NCI-H1930 (cell line): Measurements from ENCODE around the gene FBXO3.
"Not testable (repeated sequence)": the region's sequence is repeated elsewhere in the genome, so short reads cannot be mapped to it uniquely, and the experiment has no call there.

Experiments
- DNase-seq, 2 experiments: peaks; one replicate each; lab custom pipeline; 2025; lab: John Stamatoyannopoulos, UW

The FBXO3 gene

GRCh38 chr11:33773987-33774735 lies at the start of gene FBXO3:
FBXO3 (minus strand) TSS chr11:33774520; CDS start chr11:33774497, 23 bp downstream.
- peak; percentile 84 to 89 for DNase-seq

DNA sequence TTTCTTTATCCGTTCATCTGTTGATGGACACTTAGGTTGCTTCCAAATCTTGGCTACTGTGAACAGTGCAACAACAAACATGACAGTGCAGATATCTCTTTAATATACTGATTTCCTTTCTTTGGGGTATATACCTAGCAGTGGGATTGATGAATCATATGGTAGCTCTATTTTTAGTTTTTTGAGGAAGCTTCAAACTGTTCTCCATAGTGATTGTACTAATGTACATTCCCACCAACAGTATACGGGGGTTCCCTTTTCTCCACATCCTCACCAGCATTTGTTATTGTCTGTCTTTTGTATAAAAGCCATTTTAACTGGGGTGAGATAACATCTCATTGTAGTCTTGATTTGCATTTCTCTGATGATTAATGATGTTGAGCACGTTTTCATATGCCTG lies 48.7 kb upstream of the FBXO3 start:
- not testable (repeated sequence) for DNase-seq

DNA sequence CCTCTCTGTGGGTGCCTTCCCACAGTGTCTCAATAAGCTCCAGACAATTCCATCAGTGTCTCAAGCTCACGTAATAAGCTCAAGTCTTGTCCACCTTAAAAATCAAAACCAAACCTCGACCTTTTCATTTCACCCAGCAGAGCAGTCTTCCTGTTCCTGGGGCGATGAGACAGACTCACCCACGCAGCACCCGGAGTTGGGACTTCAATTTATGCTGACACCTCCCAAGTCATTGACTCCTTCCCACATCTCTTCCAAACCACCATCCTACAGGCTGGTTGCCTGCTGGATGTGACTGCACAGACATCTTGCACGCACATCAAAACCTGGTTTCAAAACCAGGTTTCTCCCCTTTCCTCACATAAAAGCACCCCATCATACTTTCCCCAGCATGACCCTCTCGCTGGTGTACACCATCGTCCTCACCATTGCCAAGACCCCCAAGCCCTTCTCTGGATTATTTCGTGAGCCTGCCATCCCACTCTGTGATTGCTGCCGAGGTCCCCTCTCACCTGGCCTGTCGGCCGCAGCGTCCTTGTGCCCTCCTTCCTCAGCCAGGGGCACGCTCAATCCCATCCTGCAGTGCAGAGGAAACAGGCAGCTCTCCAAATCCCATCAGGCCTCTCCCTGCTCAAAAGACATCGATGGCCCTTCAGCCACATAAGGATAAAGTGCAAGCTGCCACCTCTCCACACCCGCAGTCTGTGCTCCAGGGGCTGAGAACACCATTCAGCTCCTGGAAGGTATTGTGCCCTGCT lies 45.1 kb upstream of the FBXO3 start:
- DNase-seq: no peak

- DNase-seq: peak; percentile 67 to 83
Observed at GRCh38 chr11:33808228-33808828, 34.0 kb upstream of the FBXO3 start.

- DNase-seq: no peak
Observed at GRCh38 chr11:33804471-33804870, 30.2 kb upstream of the FBXO3 start.

DNA sequence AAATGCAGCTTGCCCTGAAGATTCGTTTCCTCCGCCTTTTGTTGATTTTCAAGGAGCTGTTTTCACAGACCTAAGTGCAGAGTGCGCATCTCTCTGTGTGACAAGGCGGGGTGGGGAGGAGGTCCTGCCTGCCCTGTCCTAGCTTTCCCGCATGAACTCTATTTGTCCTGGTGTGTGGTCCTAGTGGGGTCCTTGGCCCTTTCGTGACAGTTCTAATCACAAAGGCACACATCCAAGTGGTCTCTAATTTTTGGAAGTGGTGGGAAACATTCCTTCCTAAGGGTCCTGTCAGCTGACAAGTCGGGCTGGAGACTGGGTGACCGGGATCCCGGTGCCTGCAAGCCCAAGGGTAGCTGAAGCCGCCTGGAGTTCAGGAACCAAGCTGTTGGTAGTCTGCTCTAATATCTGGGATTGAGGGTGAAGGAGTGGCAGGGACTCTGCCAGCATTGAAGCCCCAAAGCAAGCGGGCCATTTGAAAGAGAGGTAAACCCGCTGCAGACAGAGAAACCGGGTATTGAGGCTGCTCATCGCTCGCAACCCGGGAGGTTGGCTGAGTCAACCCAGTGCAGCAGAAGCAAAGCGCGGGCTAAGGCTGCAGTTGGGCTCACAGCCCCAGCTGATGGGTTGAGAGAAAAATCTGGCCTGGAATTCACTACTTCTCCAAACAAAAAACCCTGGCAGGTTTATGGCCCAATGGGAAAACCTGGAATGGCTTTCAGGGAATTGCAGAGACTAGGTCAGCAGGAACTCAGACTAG lies 28.1 kb upstream of the FBXO3 start:
- DNase-seq: peak; percentile 36 to 75

DNA sequence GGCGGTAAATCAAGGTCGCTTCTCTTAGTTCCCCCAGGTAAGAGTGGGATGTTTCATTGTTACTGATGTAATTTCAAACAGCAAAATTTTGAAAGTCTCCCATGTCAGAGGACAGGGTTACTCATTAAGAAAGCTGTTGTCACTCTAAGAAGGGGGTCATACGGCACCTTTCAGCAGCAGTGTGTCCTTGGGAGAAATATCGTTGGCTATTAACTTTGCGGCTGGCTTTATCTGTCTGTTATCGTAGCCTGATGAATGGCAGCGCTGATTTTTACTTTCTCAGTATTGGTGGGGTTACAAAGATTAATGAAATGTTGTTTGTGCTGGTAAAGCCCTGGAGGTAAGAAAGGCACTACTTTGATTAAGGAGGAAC lies 27.5 kb upstream of the FBXO3 start:
- DNase-seq: no peak

DNA sequence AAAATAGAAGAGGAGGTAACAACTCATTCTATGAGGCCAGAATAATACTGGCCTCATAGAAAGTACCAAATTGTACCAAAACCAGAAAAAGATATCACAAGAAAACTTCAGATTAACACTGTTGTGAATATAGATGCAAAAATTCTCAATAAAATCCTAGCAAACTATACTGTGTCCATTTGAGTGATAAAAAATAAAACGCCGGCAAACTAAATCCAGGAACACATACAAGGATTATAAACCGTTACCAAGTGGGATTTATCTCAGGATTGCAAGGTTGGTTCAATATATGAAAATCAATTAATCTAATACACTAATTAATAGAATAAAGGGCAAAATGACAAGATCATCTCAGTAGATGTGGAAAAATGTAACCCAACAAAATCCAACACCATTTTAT lies 23.6 kb upstream of the FBXO3 start:
- no peak for DNase-seq

DNA sequence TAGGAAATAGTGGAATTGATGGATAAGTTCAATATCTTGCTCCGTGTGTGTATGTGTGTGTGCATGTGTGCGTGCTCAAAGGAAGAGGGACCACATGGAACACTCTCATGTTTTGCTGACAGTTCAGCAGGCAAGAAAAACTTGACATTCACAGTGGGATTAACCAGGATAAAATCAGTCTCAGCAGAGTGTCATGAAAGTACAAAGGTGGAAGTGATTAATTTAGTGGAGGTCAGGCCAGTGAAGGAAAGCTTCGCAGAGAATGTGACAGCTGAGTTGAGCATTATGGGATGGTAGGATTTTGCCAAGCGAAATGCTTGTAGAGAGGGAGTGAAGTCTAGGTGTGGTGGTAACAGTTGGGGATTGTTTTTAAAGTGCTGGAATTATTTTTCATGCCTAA lies 15.7 kb upstream of the FBXO3 start:
- no peak for DNase-seq

DNA sequence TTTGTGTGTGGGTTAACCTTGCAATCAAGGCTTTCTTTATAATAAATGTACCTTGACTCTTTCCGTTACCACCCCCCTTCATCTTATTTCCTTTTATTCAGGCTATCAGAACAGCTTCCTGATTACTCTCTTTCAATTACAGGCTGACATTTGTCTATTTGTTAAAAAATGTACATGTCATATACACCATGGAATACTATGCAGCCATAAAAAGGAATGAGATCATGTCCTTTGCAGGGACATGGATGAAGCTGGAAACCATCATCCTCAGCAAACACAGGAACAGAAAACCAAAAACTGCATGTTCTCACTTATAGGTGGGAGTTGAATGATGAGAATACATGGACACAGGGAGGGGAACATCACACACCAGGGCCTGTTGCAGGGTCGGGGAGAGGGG lies 13.8 kb upstream of the FBXO3 start:
- DNase-seq: not testable (repeated sequence)

GRCh38 chr11:33787076-33787475 lies 12.8 kb upstream of the FBXO3 start:
- DNase-seq: no peak

DNA sequence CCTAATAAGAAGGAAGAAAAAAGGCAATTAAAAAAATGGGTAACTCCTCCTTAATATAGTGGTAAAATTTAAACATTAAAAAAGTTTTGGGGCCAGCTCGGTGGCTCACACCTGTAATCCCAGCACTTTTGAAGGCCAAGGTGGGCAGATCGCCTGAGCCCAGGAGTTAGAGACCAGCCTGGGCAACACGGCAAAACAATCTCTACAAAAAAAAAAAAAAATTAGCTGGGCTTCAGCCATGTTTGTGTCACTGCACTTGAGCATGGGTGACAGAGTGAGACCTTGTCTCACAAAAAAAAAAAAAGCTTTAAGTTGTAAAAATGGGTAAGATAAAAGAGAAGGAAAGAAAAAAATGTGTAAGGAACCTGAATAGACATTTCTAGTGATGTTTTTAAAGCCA lies 11.3 kb upstream of the FBXO3 start:
- DNase-seq: no peak

DNA sequence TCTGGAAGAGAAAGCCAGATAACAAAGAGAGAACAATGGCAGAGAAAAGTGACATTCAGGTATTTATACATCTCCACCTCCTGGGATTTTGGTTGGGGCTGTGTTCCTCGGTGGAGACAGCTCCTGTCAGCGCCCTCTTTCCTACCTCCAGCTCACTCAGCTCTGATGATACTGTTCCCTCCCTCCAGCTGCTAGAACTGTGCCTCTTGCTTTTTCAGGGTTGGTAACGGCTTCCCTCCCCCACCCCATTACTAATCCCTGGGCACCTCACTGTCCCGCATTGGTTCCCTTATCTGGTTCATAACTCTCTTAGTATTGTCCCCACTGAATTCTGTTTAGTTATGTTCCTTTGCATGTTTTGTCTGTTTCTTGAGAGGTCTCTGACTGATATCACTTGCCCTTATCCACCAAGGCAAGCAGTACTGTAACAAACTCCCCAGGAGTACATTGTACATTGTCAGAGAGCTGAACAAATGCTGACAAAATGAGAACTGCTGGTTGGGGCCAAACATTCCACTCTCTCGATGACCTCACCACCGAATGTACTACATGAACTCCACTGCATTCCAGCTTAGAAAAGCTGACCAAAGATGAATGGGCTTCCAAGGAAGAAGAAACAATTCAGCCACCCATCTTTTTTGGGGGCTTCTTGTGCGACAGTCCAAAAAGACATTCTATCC lies 5.7 kb upstream of the FBXO3 start:
- no peak for DNase-seq

DNA sequence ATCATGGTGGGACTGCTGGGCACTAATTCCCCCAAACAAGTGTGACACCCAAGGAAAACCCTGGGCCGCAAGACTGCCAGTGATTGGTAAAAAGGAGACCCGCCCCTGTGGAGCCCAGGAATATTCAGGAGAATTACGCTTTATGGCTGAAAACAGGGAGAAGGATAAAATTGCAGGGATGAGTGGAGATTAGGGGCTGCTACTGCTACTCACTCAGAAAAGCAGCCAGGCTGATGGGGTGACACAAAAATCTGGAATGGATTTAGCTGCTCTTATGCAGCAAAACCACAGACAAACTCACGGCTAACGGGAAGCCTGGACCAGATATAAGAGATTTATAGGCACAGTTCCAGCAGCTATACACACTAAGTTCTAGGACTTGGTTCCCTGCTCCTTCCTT lies 4.4 kb upstream of the FBXO3 start:
- no peak for DNase-seq

- DNase-seq: no peak
Observed at GRCh38 chr11:33777906-33778305, 3.6 kb upstream of the FBXO3 start.

DNA sequence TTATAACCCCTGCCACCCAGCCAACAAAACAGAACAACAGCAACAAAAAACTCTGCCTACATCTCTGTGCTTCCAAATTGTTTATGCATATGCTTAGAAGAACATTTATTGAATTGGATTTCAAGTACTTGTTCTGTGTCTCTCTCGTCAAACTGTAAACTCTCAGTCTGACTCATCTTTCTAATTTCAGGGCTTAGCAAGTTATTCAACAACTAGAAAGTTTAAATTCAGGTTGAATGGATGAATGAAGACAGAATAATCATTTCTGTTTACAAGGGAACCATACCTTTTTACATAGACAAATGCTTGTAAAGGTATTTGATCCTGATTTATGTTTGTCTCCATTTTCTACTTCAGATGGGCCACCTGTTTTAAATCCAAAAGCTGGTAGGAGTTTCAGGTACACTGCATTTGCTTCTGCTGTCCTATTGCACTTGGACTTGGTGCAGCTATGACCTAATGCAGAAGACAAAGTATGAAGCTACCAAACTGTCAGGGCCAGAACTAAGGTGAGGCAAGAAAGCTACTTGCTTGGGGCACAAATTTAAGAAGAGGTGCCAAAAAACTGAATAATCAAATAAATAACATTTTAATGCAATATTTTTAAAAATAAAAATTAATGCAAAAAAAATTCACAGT lies 1.6 kb upstream of the FBXO3 start:
- DNase-seq: no peak

DNA sequence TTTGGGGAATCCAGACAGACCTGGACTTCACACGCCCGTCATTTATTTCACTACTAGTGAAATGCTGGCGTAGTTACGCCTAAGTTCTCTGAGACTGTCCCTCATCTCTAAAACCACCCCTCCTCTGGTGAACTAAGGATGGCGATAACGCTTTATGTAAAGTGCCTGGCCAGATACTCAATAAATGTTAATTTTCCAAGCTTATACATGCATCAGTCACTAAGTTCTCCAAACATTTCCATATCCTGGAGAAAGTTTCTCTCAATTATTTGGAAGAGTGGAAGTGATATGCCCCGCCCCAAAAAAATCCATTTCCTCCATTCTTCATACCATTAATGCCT lies 1.1 kb upstream of the FBXO3 start:
- no peak for DNase-seq

DNA sequence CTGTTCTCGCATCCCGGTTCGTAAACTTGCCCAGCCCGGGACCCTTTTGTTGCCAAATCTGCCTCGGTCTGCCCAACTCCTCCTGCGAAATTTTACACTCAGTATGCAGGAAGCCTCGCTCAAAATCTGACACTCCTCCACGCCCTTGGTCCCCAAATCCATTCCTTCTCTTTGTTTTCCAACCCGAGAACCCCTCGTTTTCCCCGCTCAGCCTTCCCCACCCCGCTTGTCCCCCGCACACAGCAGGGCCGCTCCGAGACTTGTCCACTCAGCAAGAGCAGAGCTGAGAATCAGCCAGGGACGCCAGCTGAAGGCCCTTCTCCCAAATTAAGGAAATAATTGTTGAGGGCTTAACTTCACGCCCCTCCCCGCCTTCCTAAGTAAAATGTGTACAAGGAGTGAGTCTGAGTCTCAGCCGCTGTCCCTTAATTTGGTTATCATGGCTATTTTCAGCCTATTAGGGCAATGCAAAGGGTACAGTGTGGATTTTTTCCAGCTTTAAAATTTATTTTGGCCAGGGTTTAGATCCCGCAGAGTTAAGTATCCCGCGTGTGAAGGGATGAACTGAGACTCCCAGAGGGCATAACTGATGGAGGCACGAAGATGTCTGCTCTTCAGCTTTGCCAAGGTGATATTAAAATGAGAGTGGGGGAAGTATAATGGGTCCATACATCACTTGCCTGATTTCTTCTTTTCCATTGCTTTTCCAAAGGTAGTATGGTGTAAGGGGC lies 581 bp upstream of the FBXO3 start:
- no peak for DNase-seq

- no peak for DNase-seq
Observed at GRCh38 chr11:33773404-33773986, 825 bp downstream of the FBXO3 start.

DNA sequence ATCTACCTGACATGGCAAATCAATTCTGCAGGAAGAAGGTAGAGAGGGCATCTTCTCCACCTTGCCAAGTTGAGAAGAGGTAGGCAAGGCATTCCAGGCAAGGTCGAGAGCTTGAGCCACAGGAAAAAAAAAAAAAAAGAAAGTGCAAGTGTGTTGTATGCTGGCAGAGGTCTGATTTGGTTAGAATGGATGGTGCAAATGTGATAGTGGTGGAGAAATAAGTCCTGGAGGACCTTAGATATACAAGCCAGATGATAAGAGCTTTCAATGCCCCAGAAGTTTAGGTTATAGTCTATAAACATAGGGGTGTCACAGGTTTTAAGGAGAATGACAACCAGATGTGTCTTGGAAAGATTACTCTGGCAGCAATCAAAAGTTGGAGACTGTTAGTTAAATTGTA lies 1.4 kb downstream of the FBXO3 start:
- DNase-seq: no peak
